WERI-Rb-1 (cell line): ENCODE data around the gene ST3GAL3.

Source experiments
- DNase-seq: peaks from one replicate; pipeline ENCODE4 v3.0.0-alpha.2; 2020
- H3K27ac ChIP-seq: fragments of 250-450 bp; sonication (Bioruptor Pico); 2 replicates; pipeline ENCODE4 v1.5.1; 2020; ENCODE audit warnings: mild to moderate bottlenecking, moderate library complexity
- H3K27me3 ChIP-seq: fragments of 250-450 bp; sonication (Bioruptor Pico); 2 replicates; pipeline ENCODE4 v1.5.1; 2021; ENCODE audit warnings: mild to moderate bottlenecking, low read depth, moderate library complexity; ENCODE audit not compliant: insufficient read depth, severe bottlenecking
- H3K36me3 ChIP-seq: fragments of 250-450 bp; sonication (Bioruptor Pico); 2 replicates; pipeline ENCODE4 v1.5.1; 2020; ENCODE audit warnings: mild to moderate bottlenecking, moderate library complexity
- H3K4me3 ChIP-seq: 2 replicates; pipeline ENCODE4 v1.5.1; 2011; ENCODE audit warnings: low read depth, mild to moderate bottlenecking, control low read depth, low read length
- H3K9me3 ChIP-seq: fragments of 250-450 bp; sonication (Bioruptor Pico); 2 replicates; pipeline ENCODE4 v1.5.1; 2021; ENCODE audit warnings: mild to moderate bottlenecking, moderate library complexity; ENCODE audit not compliant: severe bottlenecking
- CTCF ChIP-seq: IDR thresholded peaks from 2 replicates; pipeline ENCODE4 v1.5.1; 2011; ENCODE audit warnings: low read depth, mild to moderate bottlenecking, control low read depth, inconsistent platforms, low read length

ST3GAL3 gene

GRCh38 chr1:43783671-43784205 lies 76.4 kb downstream of the ST3GAL3 start:
- no peaks in the 10 kb centered on the region for H3K36me3 ChIP-seq
- DNase-seq, result no peak
- H3K27me3 ChIP-seq, result no peaks in the 10 kb centered on the region
- H3K4me3 ChIP-seq, result no peak overlapping the region
- peaks cover 4% of the 10 kb centered on the region for H3K9me3 ChIP-seq
- TF ChIP-seq CTCF, result no peak
- no peak overlapping the region for H3K27ac ChIP-seq

- Histone ChIP-seq H3K4me3 (no peak overlapping the region), H3K36me3 (no peaks in the 10 kb centered on the region), H3K27me3 (no peaks in the 10 kb centered on the region), H3K9me3 (no peaks in the 10 kb centered on the region), H3K27ac (no peak overlapping the region)
- DNase-seq, result no peak
- TF ChIP-seq CTCF, result no peak
These were observed 79.0 kb downstream of the ST3GAL3 start for GRCh38 chr1:43786201-43786958.

DNA sequence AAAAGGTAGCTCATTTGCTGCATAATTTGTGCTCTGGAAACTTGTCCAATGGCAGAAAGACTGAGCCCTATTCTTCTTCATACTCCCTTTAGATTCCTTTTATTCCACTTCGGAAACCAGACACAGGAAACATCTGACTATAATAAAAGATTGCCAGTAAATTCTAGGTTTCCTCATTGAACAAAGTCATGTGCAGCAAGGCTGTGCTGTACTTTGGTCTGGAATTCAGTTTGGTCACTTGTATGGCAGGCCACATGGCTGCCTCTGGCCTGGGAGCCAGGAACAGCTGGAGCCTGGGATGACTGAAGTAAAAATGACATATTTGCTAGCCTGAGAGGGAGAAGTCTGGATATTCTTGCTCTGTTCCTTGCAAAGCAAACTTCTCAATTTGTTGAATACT lies 79.6 kb downstream of the ST3GAL3 start:
- Histone ChIP-seq H3K27ac (no peak overlapping the region), H3K9me3 (no peaks in the 10 kb centered on the region), H3K36me3 (no peaks in the 10 kb centered on the region), H3K27me3 (no peaks in the 10 kb centered on the region), H3K4me3 (no peak overlapping the region)
- DNase-seq, result no peak
- TF ChIP-seq CTCF, result no peak

- no peak for DNase-seq
- Histone ChIP-seq H3K27me3 (no peaks in the 10 kb centered on the region), H3K4me3 (no peak overlapping the region), H3K9me3 (no peaks in the 10 kb centered on the region), H3K36me3 (no peaks in the 10 kb centered on the region), H3K27ac (no peak overlapping the region)
- no peak for TF ChIP-seq CTCF
These were observed 82.5 kb downstream of the ST3GAL3 start for GRCh38 chr1:43789604-43790550.

- H3K9me3 ChIP-seq, result no peaks in the 10 kb centered on the region
- no peak for TF ChIP-seq CTCF
- H3K27ac ChIP-seq, result no peak overlapping the region
- no peak for DNase-seq
- H3K4me3 ChIP-seq, result no peak overlapping the region
- H3K27me3 ChIP-seq, result no peaks in the 10 kb centered on the region
- no peaks in the 10 kb centered on the region for H3K36me3 ChIP-seq
These were observed 83.9 kb downstream of the ST3GAL3 start for GRCh38 chr1:43791243-43791642.
